ENCODE data around the gene UTP14A. TPM values are rescaled to one million over a fixed set of nuclear protein-coding genes. Genes with fewer than 3 reads are reported as not detected.

The UTP14A gene
- total and polyA plus RNA-seq, 2 of the 13 experiments (the other 11 are each of a cell fraction or from before 2014, with no cell fraction given): 7.4 to 19.0 TPM

- TF ChIP-seq ARID3A (IDR thresholded peaks at IDR 0.05; ENCODE audit: low read depth, low read length) (no peak), KDM1A (CRISPR knock-in tag; IDR thresholded peaks at IDR 0.05) (no peak), ZMYM3 (CRISPR knock-in tag; IDR thresholded peaks at IDR 0.05) (no peak), ZNF598 (CRISPR knock-in tag; IDR thresholded peaks at IDR 0.05; ENCODE audit: borderline replicate concordance) (no peak), ZNF7 (CRISPR knock-in tag; IDR thresholded peaks at IDR 0.05) (no peak), ATAD3A (CRISPR knock-in tag; IDR thresholded peaks at IDR 0.05) (no peak), ISX (CRISPR knock-in tag; conservative IDR thresholded peaks at IDR 0.05) (no peak), RERE (CRISPR knock-in tag; IDR thresholded peaks at IDR 0.05; ENCODE audit: low read depth) (no peak), REPIN1 (CRISPR knock-in tag; IDR thresholded peaks at IDR 0.05; ENCODE audit: borderline replicate concordance, low read depth) (peak; percentile 39; the same call in 1 of the 2 replicates), ZNF496 (CRISPR knock-in tag; IDR thresholded peaks at IDR 0.05; ENCODE audit: insufficient replicate concordance) (no peak), TSC22D2 (CRISPR knock-in tag; IDR thresholded peaks at IDR 0.05; ENCODE audit: borderline replicate concordance) (no peak), ZNF597 (CRISPR knock-in tag; IDR thresholded peaks at IDR 0.05) (no peak), DNMT1 (CRISPR knock-in tag; IDR thresholded peaks at IDR 0.05) (no peak), MTF1 (CRISPR knock-in tag; IDR thresholded peaks at IDR 0.05) (no peak), ZNF747 (CRISPR knock-in tag; IDR thresholded peaks at IDR 0.05; ENCODE audit: borderline replicate concordance) (no peak), ZNF775 (CRISPR knock-in tag; IDR thresholded peaks at IDR 0.05; ENCODE audit: borderline replicate concordance) (no peak), ZFP36L1 (CRISPR knock-in tag; IDR thresholded peaks at IDR 0.05) (no peak), ZNF792 (CRISPR knock-in tag; IDR thresholded peaks at IDR 0.05) (no peak), ZSCAN29 (CRISPR knock-in tag; conservative IDR thresholded peaks at IDR 0.05) (no peak), ATF4 (CRISPR knock-in tag; IDR thresholded peaks at IDR 0.05) (no peak)
Measured at GRCh38 chrX:129905787-129906580, at the start of gene UTP14A (continued).

All from HepG2 (cell line).